ENCODE measurements around the gene SNX8.
"Not testable (repeated sequence)": the region's sequence is repeated elsewhere in the genome, so short reads cannot be mapped to it uniquely, and the experiment has no call there.

SNX8 gene

GRCh38 chr7:2271273-2272026 lies 42.8 kb downstream of the SNX8 start:
- no peak for DNase-seq (ENCODE audit: low read depth)
- no peak overlapping the region for H3K4me3 ChIP-seq (ENCODE audit: low read depth, low read length)

GRCh38 chr7:2270495-2270894 lies 43.7 kb downstream of the SNX8 start:
- no peak overlapping the region for H3K4me3 ChIP-seq (ENCODE audit: low read depth, low read length)
- no peak for DNase-seq (ENCODE audit: low read depth)

DNA sequence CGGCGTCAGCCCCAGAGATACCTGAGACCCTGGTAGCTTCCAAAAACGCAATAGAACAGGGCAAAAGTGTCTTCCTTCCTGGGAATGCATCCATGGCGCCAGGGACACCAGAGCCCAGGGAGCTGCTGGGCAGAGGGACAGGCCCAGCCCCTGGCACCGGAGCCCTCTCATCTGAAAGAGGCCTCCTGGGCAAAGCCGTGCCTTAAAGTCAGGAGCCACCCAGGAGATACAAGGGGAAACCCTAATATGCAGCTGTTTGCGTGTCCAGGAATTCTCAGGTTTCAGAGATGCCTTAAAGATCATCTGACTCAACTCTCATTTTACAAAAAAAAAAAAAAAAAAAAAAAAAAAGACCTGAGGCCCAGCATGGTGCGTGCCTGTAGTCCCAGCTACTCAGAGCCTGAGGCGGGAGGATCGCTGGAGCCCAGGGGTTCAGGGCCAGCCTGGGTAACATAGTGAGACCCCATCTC lies 44.2 kb downstream of the SNX8 start:
- no peak overlapping the region for H3K4me3 ChIP-seq (ENCODE audit: low read depth, low read length)

DNA sequence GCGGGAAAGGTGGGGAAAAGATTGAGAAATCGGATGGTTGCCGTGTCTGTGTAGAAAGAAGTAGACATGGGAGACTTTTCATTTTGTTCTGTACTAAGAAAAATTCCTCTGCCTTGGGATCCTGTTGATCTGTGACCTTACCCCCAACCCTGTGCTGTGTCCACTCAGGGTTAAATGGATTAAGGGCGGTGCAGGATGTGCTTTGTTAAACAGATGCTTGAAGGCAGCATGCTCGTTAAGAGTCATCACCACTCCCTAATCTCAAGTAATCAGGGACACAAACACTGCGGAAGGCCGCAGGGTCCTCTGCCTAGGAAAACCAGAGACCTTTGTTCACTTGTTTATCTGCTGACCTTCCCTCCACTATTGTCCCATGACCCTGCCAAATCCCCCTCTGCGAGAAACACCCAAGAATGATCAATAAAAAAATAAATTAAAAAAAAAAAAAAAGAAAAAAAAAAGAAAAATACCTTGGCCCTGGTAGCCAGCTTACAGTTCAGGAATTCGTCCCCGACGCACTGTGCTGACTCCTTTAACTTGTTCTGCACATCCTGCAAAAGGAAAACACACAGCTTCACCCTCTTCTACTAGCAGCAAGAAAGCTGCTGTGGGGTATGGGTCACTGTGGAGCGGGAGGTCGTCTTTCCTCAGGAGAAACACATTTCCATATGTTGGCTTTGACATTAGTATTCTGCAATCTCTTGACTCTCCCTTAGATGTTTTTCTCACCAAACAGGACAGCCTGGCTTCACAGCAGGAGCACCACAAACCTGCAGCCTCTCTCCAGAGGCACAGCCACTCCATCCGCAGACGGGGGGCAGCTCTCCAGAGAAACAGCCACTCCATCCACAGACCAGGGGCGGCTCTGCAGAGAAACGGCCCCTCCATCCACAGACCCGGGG lies 44.9 kb downstream of the SNX8 start:
- not testable (repeated sequence) for H3K4me3 ChIP-seq (ENCODE audit: low read depth, low read length); DNase-seq (ENCODE audit: low read depth)

More for the DNA sequence above, 44.2 kb downstream of the SNX8 start:
- DNase-seq (ENCODE audit: low read depth), result no peak

DNA sequence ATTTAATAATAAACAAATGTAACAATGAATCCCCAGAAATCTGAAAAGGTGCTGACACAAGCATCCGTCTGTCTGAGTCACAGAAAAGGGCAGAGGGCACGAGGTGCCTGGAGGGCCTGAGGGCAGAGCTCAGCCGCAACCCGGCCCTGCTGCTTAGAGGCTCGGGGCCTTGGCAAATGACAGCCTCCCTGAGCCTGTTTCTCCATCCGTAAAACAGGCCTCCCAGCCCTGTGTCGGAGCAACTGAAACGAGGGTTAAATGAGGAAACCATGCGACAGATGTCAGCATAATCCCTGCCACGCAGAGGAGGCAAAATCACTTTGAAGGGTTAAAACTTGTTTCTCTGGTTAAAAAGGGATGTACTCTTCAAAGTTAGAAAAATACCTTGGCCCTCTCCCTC lies 47.3 kb downstream of the SNX8 start:
- no peak for DNase-seq (ENCODE audit: low read depth)
- H3K4me3 ChIP-seq (ENCODE audit: low read depth, low read length), result no peak overlapping the region

- DNase-seq (ENCODE audit: low read depth), result no peak
- H3K4me3 ChIP-seq (ENCODE audit: low read depth, low read length), result no peak overlapping the region
Measured at GRCh38 chr7:2264158-2264557, 50.1 kb downstream of the SNX8 start.

DNA sequence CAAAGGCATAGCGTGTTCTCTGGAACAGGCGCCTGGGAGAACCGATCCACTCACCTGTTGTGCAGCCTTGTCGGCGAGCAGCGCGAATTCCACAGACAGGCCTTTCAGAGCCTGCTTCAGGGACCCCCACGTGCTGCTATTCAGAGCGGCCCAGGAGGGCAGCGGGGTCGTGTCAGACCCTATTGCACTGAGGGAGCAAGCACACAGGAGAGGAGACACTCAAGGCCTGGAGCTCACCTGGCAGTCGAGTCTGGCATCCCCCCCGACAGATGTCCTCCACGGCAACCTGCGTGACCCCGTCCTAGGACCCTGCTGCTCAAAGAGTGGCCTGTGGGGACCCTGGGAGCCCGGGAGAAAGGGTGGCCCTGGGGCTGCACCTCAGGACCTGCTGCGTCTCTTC lies 51.1 kb downstream of the SNX8 start:
- no peak for DNase-seq (ENCODE audit: low read depth)

GRCh38 chr7:2261611-2262010 lies 52.6 kb downstream of the SNX8 start:
- no peak overlapping the region for H3K4me3 ChIP-seq (ENCODE audit: low read depth, low read length)
- DNase-seq (ENCODE audit: low read depth), result no peak

More for the DNA sequence above, 51.1 kb downstream of the SNX8 start:
- no peak overlapping the region for H3K4me3 ChIP-seq (ENCODE audit: low read depth, low read length)

- no peak for DNase-seq (ENCODE audit: low read depth)
- no peak overlapping the region for H3K4me3 ChIP-seq (ENCODE audit: low read depth, low read length)
Measured at GRCh38 chr7:2260820-2261219, 53.4 kb downstream of the SNX8 start.

GRCh38 chr7:2259480-2259879 lies 54.8 kb downstream of the SNX8 start:
- no peak for DNase-seq (ENCODE audit: low read depth)
- no peak overlapping the region for H3K4me3 ChIP-seq (ENCODE audit: low read depth, low read length)

GRCh38 chr7:2258661-2259365 lies 55.4 kb downstream of the SNX8 start:
- DNase-seq (ENCODE audit: low read depth), result no peak
- no peak overlapping the region for H3K4me3 ChIP-seq (ENCODE audit: low read depth, low read length)

DNA sequence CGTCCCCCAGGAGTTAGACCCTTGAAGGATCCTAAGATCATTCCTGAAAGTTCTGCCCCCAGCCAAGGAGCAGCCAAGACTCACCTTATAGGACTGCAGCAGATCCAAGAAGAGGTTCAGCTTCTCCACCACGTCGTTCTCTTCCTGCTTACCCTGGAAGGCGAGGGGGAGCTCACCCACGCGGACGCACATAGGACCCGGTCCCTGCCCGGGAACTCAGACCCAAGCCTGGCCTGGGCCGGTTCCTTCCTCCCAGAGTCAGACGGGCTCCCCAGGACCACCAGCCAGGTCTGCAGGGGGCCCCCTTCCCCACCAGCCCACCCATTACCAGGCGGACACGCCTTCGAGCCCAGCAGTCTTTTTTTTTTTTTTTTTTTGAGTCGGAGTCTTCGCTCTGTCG lies 56.6 kb downstream of the SNX8 start:
- DNase-seq (ENCODE audit: low read depth), result no peak
- no peak overlapping the region for H3K4me3 ChIP-seq (ENCODE audit: low read depth, low read length)

- no peak for DNase-seq (ENCODE audit: low read depth)
- no peak overlapping the region for H3K4me3 ChIP-seq (ENCODE audit: low read depth, low read length)
Measured at GRCh38 chr7:2257046-2257551, 57.1 kb downstream of the SNX8 start.

GRCh38 chr7:2256306-2257045 lies 57.8 kb downstream of the SNX8 start:
- no peak for DNase-seq (ENCODE audit: low read depth)

GRCh38 chr7:2255145-2256139 lies 58.8 kb downstream of the SNX8 start:
- no peak for DNase-seq (ENCODE audit: low read depth)
- H3K4me3 ChIP-seq (ENCODE audit: low read depth, low read length), result no peak overlapping the region

More at GRCh38 chr7:2256306-2257045, 57.8 kb downstream of the SNX8 start:
- H3K4me3 ChIP-seq (ENCODE audit: low read depth, low read length), result no peak overlapping the region

GRCh38 chr7:2254429-2255144 lies 59.7 kb downstream of the SNX8 start:
- no peak overlapping the region for H3K4me3 ChIP-seq (ENCODE audit: low read depth, low read length)
- DNase-seq (ENCODE audit: low read depth), result no peak

GRCh38 chr7:2253525-2254244 lies 60.6 kb downstream of the SNX8 start:
- no peak overlapping the region for H3K4me3 ChIP-seq (ENCODE audit: low read depth, low read length)
- DNase-seq (ENCODE audit: low read depth), result no peak

All from skeletal muscle cell (primary cell).